DOHH2 (cell line): ENCODE data around the gene SLC39A11.

ENCODE experiments used
- CTCF ChIP-seq: fragments of 200-600 bp; sonication (generic); IDR thresholded peaks from one replicate; pipeline ENCODE4 v1.5.1; 2014; ENCODE audit warnings: antibody characterized with exemption, mild to moderate bottlenecking, low read depth, low read length; ENCODE audit not compliant: poor library complexity, severe bottlenecking
- EZH2phosphoT487 ChIP-seq: fragments of 200-600 bp; sonication (generic); IDR thresholded peaks from 2 replicates; pipeline ENCODE4 v1.6.1; 2017; ENCODE audit warnings: borderline replicate concordance, mild to moderate bottlenecking, antibody characterized with exemption, low read length, moderate library complexity, mixed read lengths

- TF ChIP-seq CTCF (no peak), EZH2phosphoT487 (no peak)
Measured at GRCh38 chr17:72667096-72668063, 425.1 kb downstream of the SLC39A11 start.
